HK-2 (cell line): Measurements from ENCODE around the gene ACP5.
"Not testable (repeated sequence)": the region's sequence is repeated elsewhere in the genome, so short reads cannot be mapped to it uniquely, and the experiment has no call there.

Experiments used
- DNase-seq: peaks from one replicate; pipeline ENCODE4 v3.0.0-alpha.2; 2018; ENCODE audit not compliant: unreplicated experiment

ACP5 gene

DNA sequence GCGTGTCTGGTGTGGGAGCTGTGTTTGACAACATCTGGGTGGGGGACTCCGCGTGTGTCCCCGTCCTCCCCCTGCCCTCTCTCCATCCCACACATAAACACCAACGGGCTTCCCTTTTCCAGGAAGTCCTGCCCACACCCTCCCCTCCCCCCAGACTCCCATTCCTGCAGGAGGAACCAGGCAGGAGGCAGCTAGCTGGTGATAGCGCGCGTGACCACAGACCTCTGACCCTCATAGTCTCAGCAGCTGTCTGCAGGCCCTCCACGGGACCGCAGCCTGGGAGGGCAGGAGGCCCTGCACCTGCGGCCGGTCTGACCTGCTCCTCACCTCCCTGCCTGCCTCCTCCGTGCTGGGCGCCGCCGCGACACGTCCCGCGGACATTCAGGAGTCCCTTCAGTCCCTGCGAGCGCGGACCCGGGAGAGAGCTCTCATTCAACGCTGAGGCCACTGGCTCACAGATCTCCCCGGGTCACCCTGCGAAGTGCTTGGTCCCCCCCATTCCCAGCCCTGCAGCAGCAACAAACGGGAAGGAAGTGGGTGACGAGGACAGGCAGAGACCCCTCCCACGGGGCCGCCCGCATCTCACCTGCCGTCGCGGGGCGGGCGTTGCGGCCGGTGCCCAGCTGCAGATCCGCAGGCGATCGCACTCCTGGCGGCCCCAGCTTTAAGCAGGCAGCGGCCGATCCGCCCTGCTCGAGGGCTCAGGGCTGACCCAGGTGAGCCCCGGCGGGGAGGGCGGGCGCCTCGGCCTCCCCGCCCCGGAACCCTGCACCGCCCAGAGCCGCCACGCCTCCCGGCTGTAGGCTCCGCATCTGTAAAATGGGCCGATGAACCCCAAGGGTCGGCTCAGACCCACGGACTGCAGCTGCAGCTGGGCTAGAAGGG, 1.1 kb upstream of the ACP5 start:
- DNase-seq: no peak

GRCh38 chr19:11576227-11576626, 1.2 kb downstream of the ACP5 start:
- DNase-seq: no peak

GRCh38 chr19:11574689-11575088, 2.8 kb downstream of the ACP5 start:
- DNase-seq: no peak

DNA sequence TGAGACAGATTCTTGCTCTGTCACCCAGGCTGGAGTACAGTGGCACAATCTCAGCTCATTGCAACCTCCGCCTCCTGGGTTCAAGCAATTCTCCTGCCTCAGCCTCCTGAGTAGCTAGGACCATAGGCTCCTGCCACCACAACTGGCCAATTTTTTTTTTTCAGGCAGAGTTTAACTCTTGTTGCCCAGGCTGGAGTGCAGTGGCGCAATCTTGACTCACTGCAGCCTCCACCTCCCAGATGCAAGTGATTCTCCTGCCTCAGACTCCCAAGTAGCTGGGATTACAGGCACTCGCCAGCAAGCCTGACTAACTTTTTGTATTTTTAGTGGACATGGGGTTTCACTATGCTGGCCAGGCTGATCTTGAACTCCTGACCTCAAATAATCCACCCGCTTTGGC, 3.7 kb downstream of the ACP5 start:
- not testable (repeated sequence) for DNase-seq

- DNase-seq: not testable (repeated sequence)
These were observed 4.1 kb downstream of the ACP5 start for GRCh38 chr19:11573354-11573753.

GRCh38 chr19:11570039-11570462, 7.4 kb downstream of the ACP5 start:
- DNase-seq: no peak

GRCh38 chr19:11566164-11566563, 11.3 kb downstream of the ACP5 start:
- DNase-seq: no peak

- DNase-seq: not testable (repeated sequence)
These were observed 11.8 kb downstream of the ACP5 start for GRCh38 chr19:11565649-11565980.

DNA sequence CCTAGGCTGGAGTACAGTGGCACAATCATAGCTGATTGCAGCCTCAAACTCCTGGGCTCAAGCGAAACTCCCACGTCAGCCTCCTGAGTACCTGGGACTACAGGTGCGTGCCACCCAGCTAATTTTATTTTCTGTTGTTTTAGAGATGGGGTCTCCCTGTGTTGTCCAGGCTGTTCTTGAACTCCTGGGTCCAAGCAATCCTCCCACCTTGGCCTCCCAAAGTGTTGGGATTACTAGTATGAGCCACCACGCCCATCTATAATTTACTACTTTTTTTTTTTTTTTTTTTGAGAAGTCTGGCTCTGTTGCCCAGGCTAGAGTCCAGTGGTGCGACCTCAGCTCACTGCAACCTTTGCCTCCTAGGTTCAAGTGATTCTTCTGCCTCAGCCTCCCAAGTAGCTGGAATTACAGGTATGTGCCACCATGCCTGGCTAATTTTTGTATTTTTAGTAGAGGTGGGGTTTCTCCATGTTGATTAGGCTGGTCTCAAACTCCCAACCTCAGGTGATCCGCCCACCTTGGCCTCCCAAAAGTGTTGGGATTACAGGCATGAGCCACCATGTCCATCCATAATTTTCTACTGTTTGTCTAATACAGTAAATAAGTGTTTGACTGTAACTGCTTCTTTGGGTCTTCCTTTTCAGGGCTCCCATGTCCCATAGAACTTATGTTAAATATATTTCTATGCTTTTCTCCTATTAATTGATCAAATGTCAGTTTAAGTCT, 13.2 kb downstream of the ACP5 start:
- not testable (repeated sequence) for DNase-seq

DNA sequence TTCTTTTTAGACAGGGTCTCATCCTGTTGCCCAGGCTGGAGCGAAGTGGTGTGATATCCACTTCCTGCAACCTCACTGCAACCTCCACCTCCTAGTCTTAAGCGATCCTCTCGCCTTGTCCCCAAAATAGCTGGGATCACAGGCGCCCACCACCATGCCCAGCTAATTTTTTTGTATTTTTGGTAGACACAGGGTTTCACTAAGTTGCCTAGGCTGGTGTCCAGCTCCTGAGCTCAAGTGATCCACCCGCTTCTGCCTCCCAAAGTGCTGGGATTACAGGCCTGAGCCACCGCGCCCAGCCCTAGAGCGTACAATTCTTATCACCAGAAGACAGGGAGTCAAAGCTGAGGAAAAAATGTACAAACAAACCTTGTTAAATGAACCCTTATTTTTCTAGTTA, 13.9 kb downstream of the ACP5 start:
- no peak for DNase-seq

DNA sequence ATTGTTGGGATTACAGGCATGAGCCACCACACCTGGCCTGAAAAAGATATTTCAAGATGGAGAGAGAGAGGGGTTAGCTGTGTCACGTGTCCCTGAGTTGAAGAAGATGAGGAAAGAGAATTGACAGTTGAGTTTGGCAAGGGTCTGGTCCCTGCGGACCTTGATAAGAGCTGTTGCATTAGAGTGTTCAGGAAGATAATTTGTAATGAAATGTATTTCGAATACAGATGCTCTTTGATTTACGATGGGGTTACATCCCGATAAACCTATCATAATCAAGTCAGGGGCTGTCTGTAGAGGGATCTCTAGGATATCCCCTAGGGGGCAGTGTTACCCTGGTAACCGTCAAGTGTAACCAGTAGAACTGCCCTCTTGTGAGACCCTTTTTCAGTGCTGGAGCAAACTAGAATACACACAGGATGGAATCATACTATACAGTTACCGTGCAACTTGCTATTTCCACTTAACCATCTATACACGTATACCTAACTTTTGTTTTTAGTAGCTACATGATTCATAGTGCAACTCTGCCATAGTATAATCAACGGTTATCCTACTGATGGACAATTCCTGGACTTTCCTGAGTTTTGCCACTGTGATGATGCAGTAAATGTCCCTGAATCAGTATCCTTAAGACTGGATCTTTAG, 16.9 kb downstream of the ACP5 start:
- no peak for DNase-seq

- DNase-seq: peak; percentile 98
These were observed 18.3 kb downstream of the ACP5 start, which contains the start of gene ELOF1 for GRCh38 chr19:11558881-11559828. ELOF1 (minus strand) TSS chr19:11559230; CDS start chr19:11554347, 4,883 bp downstream.

- DNase-seq: no peak
These were observed 20.6 kb downstream of the ACP5 start for GRCh38 chr19:11556634-11557420.

- DNase-seq: no peak
These were observed 22.2 kb downstream of the ACP5 start for GRCh38 chr19:11555246-11555645.

DNA sequence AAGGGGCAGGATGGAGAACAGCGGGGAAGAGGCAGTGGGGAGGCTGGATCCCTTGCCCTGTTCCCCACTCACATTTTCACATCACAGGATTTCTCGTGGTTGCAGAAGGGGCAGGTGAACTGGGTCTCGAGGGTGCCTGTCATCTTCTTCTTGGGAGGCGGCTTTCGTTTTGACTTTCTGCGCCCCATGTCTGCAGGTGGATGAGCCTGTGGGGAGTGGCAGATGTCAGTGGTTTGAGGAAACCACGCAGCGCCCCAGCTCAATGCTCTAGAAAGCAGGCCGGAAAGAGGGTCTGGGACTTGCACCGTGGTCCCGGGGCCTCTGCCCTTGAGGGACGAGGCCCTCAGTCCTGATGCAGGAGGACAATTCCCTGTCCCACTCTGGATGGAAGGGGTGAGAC, 23.3 kb downstream of the ACP5 start:
- DNase-seq: no peak

DNA sequence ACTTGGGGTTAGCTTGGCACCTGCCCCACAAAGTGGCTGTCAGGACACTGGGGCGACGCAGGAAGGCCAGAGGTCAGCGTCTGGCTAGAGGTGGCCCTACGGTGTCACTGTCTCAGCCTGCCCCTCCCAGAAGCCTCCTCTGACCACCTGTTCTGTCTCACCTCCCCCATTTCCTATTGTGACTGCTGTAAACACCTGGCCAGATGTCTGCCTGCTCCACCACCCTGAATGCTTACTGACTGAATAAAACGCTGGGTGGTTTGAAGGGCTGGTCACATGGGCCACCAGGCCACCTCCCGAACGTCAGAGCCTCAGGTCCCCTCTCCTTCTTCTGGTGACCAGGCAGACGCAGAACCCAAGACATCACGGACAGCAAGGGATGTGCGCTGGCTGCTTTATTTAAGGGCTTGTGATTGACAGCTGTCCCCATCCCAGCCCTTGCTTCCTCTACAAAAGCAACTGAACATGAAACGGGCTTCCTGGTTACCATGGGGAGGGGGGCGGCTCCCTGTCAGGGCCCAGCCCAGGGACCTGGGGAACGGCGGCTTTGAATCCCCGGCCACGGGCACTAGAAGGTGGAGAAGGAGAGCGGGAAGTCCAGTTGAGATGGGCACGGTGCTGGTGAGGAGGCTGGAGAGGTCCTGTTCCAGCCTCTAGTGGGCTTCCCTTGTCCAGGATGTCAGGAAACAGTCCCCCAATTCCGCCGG, 24.6 kb downstream of the ACP5 start:
- no peak for DNase-seq

DNA sequence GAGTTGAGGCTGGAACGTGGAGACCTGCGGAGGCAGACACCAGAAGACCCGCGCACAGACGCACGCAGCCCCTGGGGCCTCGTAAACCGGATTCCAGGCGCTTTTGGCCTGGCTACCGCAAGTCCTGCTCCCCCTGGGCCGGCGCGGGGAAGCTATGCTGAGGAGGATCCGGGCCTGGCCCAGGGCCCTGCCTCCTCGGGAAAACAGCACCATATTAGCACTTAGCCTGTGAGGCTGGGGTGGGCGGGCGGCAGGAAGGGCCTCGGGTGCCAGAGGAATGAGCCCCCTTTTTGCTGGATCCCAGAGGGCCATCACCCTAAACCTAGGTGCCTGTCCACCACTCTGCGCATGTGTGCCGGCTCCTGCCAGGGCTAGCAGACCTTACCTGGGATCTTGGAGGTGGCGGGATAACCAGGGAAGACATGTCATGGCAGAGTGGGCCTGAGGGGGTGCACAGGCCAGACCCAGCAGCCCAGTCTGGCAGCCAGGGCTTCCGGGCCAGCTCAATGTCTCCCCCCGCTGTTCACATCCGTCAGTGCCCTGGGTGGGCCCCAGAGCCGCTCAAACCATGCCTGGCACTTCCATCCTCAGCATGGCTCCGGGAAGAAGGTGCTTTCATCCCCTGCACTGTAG, 25.7 kb downstream of the ACP5 start:
- peak; percentile 47 for DNase-seq

- no peak for DNase-seq
These were observed 27.2 kb downstream of the ACP5 start for GRCh38 chr19:11550265-11550664.

GRCh38 chr19:11549386-11549953, 28.0 kb downstream of the ACP5 start:
- DNase-seq: no peak
